K562 (cell line): ENCODE measurements around the gene EIF5. TPM values are rescaled to one million over a fixed set of nuclear protein-coding genes. Genes with fewer than 3 reads are reported as not detected.

Source experiments
- ATF1 ChIP-seq, 2 experiments: fragments of 450-650 bp in 1 of 2; IDR thresholded peaks; 2 replicates each; pipeline ENCODE4 v1.6.1; 2016; ENCODE audit warnings: missing compliant biosample characterization in 1 of 2, missing genetic modification characterization in 1 of 2
- CTBP1 ChIP-seq: fragments of 450-650 bp; IDR thresholded peaks from 2 replicates; pipeline ENCODE4 v1.6.1; 2016; ENCODE audit warnings: borderline replicate concordance
- DPF2 ChIP-seq: fragments of 450-650 bp; IDR thresholded peaks from 2 replicates; pipeline ENCODE4 v1.6.1; 2016
- GTF2F1 ChIP-seq: IDR thresholded peaks from 2 replicates; pipeline ENCODE4 v1.6.1; 2011; ENCODE audit warnings: low read depth, low read length, improper control_type of control experiment
- MCM5 ChIP-seq: fragments of 450-650 bp; IDR thresholded peaks from 2 replicates; pipeline ENCODE4 v1.6.1; 2016; ENCODE audit warnings: low read depth
- XRCC4 ChIP-seq: IDR thresholded peaks from one replicate; pipeline ENCODE4 v1.6.1; 2011; ENCODE audit not compliant: insufficient read depth, insufficient read length; ENCODE audit errors: extremely low read depth
- ZNF165 ChIP-seq: fragments of 250-450 bp; sonication (Bioruptor Pico); IDR thresholded peaks from 2 replicates; pipeline ENCODE4 v1.4.0; 2020; ENCODE audit warnings: borderline replicate concordance
- ZNF445 ChIP-seq: fragments of 250-450 bp; sonication (Bioruptor Pico); IDR thresholded peaks from 2 replicates; pipeline ENCODE4 v1.4.0; 2020; ENCODE audit warnings: low read depth, mild to moderate bottlenecking, moderate library complexity
- ZNF830 ChIP-seq: fragments of 250-450 bp; sonication (Bioruptor Pico); IDR thresholded peaks from 2 replicates; pipeline ENCODE4 v1.5.0; 2021; ENCODE audit warnings: mild to moderate bottlenecking
- polyA plus RNA-seq, 8 experiments: library from polyadenylated mRNA; depleted of rRNA in 4 of 8; stranded (reverse) in 5 of 8; unstranded in 3 of 8; fragments of >200 nt; fragmentation: Nextera tagmentation in 2 of 8; fragmentation: Illumina TruSeq in 1 of 8; extraction: Ambion mirVana in 2 of 8; extraction: Trizol in 1 of 8; gene quantifications; 2 replicates each; pipeline versions ENCODE4 v1.2.1 to v1.2.3, GENCODE V29; 2011 to 2014; ENCODE audit warnings: inconsistent platforms in 1 of 8, missing spikeins in 1 of 8
- total RNA-seq, 7 experiments: library from RNA; depleted of rRNA in 6 of 7; stranded (reverse); fragments of >200 nt in 6 of 7; fragmentation: Illumina TruSeq in 2 of 7; extraction: Trizol in 2 of 7; gene quantifications; 2 replicates each; pipeline versions ENCODE4 v1.2.1 to v1.2.3, GENCODE V29; 2011 to 2021; ENCODE audit warnings: low replicate concordance in 1 of 7
- TF ChIP-seq, protein P1 (sequence below): sonication (generic); formaldehyde crosslinking; IDR thresholded peaks from 2 replicates; pipeline ENCODE4 v1.8.0; 2023; ENCODE audit warnings: missing genetic modification reagents, mild to moderate bottlenecking, borderline replicate concordance
- TF ChIP-seq, protein P2 (sequence below), 3 experiments: fragments of 200-800 bp in 1 of 3; fragments of 250-450 bp in 1 of 3; fragments of 450-650 bp in 1 of 3; sonication (Bioruptor Pico) in 1 of 3; sonication (Bioruptor generic) in 1 of 3; formaldehyde crosslinking in 1 of 3; IDR thresholded peaks; 2 replicates each; pipeline versions ENCODE4 v1.6.1 to v1.8.0; 2016 to 2022; ENCODE audit warnings: mild to moderate bottlenecking in 2 of 3, missing genetic modification characterization in 2 of 3, missing compliant biosample characterization in 1 of 3, moderate library complexity in 1 of 3
- TF ChIP-seq, protein P3 (sequence below): fragments of 150-350 bp; conservative IDR thresholded peaks from 2 replicates; pipeline ENCODE4 v1.6.1; 2014; ENCODE audit warnings: low read length
- TF ChIP-seq, protein P4 (sequence below): fragments of 450-650 bp; formaldehyde crosslinking; IDR thresholded peaks from 2 replicates; pipeline ENCODE4 v1.4.0; 2020; ENCODE audit warnings: mild to moderate bottlenecking

EIF5 gene
- total and polyA plus RNA-seq, 9 of the 15 experiments (the other 6 are each of a cell fraction or from before 2014, with no cell fraction given), result 92.7 to 442 (median 190) TPM

GRCh38 chr14:103329401-103330347 is 4.4 kb upstream of the EIF5 start (continued):
- no peak for TF ChIP-seq ZNF830 (CRISPR knock-in tag)
- no peak for TF ChIP-seq XRCC4
- no peak for TF ChIP-seq ZNF445 (CRISPR knock-in tag)
- TF ChIP-seq ATF1 (CRISPR knock-in tag; IDR thresholded peaks at IDR 0.05), result no peak
- peak; percentile 57 for TF ChIP-seq ATF1 (tag; IDR thresholded peaks at IDR 0.05)
- TF ChIP-seq GTF2F1, result no peak
- TF ChIP-seq, protein P1, sequence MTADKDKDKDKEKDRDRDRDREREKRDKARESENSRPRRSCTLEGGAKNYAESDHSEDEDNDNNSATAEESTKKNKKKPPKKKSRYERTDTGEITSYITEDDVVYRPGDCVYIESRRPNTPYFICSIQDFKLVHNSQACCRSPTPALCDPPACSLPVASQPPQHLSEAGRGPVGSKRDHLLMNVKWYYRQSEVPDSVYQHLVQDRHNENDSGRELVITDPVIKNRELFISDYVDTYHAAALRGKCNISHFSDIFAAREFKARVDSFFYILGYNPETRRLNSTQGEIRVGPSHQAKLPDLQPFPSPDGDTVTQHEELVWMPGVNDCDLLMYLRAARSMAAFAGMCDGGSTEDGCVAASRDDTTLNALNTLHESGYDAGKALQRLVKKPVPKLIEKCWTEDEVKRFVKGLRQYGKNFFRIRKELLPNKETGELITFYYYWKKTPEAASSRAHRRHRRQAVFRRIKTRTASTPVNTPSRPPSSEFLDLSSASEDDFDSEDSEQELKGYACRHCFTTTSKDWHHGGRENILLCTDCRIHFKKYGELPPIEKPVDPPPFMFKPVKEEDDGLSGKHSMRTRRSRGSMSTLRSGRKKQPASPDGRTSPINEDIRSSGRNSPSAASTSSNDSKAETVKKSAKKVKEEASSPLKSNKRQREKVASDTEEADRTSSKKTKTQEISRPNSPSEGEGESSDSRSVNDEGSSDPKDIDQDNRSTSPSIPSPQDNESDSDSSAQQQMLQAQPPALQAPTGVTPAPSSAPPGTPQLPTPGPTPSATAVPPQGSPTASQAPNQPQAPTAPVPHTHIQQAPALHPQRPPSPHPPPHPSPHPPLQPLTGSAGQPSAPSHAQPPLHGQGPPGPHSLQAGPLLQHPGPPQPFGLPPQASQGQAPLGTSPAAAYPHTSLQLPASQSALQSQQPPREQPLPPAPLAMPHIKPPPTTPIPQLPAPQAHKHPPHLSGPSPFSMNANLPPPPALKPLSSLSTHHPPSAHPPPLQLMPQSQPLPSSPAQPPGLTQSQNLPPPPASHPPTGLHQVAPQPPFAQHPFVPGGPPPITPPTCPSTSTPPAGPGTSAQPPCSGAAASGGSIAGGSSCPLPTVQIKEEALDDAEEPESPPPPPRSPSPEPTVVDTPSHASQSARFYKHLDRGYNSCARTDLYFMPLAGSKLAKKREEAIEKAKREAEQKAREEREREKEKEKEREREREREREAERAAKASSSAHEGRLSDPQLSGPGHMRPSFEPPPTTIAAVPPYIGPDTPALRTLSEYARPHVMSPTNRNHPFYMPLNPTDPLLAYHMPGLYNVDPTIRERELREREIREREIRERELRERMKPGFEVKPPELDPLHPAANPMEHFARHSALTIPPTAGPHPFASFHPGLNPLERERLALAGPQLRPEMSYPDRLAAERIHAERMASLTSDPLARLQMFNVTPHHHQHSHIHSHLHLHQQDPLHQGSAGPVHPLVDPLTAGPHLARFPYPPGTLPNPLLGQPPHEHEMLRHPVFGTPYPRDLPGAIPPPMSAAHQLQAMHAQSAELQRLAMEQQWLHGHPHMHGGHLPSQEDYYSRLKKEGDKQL (CRISPR knock-in tag), result no peak
- 0 out of 2 replicates have a peak, but pooled peaks have one; percentile 31 for TF ChIP-seq DPF2
- TF ChIP-seq MCM5, result no peak
- TF ChIP-seq, protein P2, sequence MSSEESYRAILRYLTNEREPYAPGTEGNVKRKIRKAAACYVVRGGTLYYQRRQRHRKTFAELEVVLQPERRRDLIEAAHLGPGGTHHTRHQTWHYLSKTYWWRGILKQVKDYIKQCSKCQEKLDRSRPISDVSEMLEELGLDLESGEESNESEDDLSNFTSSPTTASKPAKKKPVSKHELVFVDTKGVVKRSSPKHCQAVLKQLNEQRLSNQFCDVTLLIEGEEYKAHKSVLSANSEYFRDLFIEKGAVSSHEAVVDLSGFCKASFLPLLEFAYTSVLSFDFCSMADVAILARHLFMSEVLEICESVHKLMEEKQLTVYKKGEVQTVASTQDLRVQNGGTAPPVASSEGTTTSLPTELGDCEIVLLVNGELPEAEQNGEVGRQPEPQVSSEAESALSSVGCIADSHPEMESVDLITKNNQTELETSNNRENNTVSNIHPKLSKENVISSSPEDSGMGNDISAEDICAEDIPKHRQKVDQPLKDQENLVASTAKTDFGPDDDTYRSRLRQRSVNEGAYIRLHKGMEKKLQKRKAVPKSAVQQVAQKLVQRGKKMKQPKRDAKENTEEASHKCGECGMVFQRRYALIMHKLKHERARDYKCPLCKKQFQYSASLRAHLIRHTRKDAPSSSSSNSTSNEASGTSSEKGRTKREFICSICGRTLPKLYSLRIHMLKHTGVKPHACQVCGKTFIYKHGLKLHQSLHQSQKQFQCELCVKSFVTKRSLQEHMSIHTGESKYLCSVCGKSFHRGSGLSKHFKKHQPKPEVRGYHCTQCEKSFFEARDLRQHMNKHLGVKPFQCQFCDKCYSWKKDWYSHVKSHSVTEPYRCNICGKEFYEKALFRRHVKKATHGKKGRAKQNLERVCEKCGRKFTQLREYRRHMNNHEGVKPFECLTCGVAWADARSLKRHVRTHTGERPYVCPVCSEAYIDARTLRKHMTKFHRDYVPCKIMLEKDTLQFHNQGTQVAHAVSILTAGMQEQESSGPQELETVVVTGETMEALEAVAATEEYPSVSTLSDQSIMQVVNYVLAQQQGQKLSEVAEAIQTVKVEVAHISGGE (CRISPR knock-in tag; IDR thresholded peaks at IDR 0.05), result no peak
- TF ChIP-seq, protein P3, sequence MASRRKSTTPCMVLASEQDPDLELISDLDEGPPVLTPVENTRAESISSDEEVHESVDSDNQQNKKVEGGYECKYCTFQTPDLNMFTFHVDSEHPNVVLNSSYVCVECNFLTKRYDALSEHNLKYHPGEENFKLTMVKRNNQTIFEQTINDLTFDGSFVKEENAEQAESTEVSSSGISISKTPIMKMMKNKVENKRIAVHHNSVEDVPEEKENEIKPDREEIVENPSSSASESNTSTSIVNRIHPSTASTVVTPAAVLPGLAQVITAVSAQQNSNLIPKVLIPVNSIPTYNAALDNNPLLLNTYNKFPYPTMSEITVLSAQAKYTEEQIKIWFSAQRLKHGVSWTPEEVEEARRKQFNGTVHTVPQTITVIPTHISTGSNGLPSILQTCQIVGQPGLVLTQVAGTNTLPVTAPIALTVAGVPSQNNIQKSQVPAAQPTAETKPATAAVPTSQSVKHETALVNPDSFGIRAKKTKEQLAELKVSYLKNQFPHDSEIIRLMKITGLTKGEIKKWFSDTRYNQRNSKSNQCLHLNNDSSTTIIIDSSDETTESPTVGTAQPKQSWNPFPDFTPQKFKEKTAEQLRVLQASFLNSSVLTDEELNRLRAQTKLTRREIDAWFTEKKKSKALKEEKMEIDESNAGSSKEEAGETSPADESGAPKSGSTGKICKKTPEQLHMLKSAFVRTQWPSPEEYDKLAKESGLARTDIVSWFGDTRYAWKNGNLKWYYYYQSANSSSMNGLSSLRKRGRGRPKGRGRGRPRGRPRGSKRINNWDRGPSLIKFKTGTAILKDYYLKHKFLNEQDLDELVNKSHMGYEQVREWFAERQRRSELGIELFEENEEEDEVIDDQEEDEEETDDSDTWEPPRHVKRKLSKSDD, result no peak
- TF ChIP-seq CTBP1, result no peak; the same call in 1 of the 2 replicates
- TF ChIP-seq ZNF165, result no peak
- TF ChIP-seq, protein P4, sequence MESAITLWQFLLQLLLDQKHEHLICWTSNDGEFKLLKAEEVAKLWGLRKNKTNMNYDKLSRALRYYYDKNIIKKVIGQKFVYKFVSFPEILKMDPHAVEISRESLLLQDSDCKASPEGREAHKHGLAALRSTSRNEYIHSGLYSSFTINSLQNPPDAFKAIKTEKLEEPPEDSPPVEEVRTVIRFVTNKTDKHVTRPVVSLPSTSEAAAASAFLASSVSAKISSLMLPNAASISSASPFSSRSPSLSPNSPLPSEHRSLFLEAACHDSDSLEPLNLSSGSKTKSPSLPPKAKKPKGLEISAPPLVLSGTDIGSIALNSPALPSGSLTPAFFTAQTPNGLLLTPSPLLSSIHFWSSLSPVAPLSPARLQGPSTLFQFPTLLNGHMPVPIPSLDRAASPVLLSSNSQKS (CRISPR knock-in tag), result no peak
